HL-60 (cell line): Measurements from ENCODE around the gene PARVA.

Experiments used
- DNase-seq, 2 experiments: peaks; one replicate each; pipeline ENCODE4 v3.0.0-alpha.2; 2010 to 2020; ENCODE audit warnings: low read depth in 1 of 2, low spot score in 1 of 2
- H3K27ac ChIP-seq: fragments of 250-450 bp; sonication (Bioruptor Pico); replicated peaks from 2 replicates; pipeline ENCODE4 v1.5.1; 2020; ENCODE audit warnings: mild to moderate bottlenecking, moderate library complexity
- H3K27me3 ChIP-seq: fragments of 250-450 bp; sonication (Bioruptor Pico); 2 replicates; pipeline ENCODE4 v1.5.1; 2021; ENCODE audit warnings: mild to moderate bottlenecking, moderate library complexity; ENCODE audit not compliant: insufficient read depth, poor library complexity, severe bottlenecking
- H3K4me3 ChIP-seq: replicated peaks from 2 replicates; pipeline ENCODE4 v1.5.1; 2011; ENCODE audit warnings: mild to moderate bottlenecking, control low read depth, low read length; ENCODE audit not compliant: insufficient read depth
- GABPA ChIP-seq: IDR thresholded peaks from 2 replicates; pipeline ENCODE4 v1.6.1; 2012; ENCODE audit warnings: low read depth
- POLR2AphosphoS5 ChIP-seq: IDR thresholded peaks from 2 replicates; pipeline ENCODE4 v1.6.1; 2012; ENCODE audit warnings: low read depth
- REST ChIP-seq: IDR thresholded peaks from 2 replicates; pipeline ENCODE4 v1.6.1; 2012; ENCODE audit warnings: low read depth; ENCODE audit not compliant: insufficient replicate concordance
- SPI1 ChIP-seq: IDR thresholded peaks from 2 replicates; pipeline ENCODE4 v1.6.1; 2012; ENCODE audit warnings: low read depth, mild to moderate bottlenecking, borderline replicate concordance
- TF ChIP-seq, protein P1 (sequence below): IDR thresholded peaks from one replicate; pipeline ENCODE4 v1.5.1; 2011; ENCODE audit warnings: low read length, control low read depth, inconsistent platforms; ENCODE audit not compliant: insufficient read depth

The PARVA gene

GRCh38 chr11:12389676-12390657 lies 12.6 kb downstream of the PARVA start:
- Histone ChIP-seq H3K27me3 (peaks cover 2% of the 10 kb centered on the region), H3K27ac (no peak overlapping the region)
- DNase-seq = no peak

GRCh38 chr11:12390687-12391110 lies 13.3 kb downstream of the PARVA start:
- no peak overlapping the region for H3K4me3 ChIP-seq
- TF ChIP-seq, protein P1, sequence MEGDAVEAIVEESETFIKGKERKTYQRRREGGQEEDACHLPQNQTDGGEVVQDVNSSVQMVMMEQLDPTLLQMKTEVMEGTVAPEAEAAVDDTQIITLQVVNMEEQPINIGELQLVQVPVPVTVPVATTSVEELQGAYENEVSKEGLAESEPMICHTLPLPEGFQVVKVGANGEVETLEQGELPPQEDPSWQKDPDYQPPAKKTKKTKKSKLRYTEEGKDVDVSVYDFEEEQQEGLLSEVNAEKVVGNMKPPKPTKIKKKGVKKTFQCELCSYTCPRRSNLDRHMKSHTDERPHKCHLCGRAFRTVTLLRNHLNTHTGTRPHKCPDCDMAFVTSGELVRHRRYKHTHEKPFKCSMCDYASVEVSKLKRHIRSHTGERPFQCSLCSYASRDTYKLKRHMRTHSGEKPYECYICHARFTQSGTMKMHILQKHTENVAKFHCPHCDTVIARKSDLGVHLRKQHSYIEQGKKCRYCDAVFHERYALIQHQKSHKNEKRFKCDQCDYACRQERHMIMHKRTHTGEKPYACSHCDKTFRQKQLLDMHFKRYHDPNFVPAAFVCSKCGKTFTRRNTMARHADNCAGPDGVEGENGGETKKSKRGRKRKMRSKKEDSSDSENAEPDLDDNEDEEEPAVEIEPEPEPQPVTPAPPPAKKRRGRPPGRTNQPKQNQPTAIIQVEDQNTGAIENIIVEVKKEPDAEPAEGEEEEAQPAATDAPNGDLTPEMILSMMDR = no peak
- TF ChIP-seq POLR2AphosphoS5 (no peak), SPI1 (no peak), REST (no peak), GABPA (no peak)
- H3K27me3 ChIP-seq = peaks cover 2% of the 10 kb centered on the region
- no peak overlapping the region for H3K27ac ChIP-seq
- no peak for DNase-seq

More at GRCh38 chr11:12389676-12390657, 12.6 kb downstream of the PARVA start:
- no peak overlapping the region for H3K4me3 ChIP-seq
- no peak for TF ChIP-seq REST
- TF ChIP-seq, protein P1 = no peak
- no peak for TF ChIP-seq SPI1
- TF ChIP-seq GABPA = no peak
- TF ChIP-seq POLR2AphosphoS5 = no peak

DNA sequence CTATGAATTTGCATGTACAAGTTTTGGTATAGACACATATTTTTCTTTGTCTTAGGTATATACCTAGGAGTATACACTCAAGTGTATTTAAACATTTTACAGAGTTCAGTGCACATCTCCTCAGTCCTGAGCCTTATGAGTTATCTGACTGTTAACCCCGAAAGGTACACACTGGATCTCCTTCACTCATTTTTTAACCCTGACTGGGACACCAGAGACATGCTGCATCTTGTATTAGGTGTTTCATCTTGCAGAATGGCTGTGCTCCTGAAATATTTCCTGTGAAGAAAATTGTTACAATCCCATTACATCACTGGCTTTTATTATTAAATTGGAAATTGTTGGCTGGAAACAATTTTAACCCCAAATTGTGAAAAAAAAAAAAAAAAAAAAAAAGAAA lies 15.3 kb downstream of the PARVA start:
- H3K27me3 ChIP-seq = peaks cover 2% of the 10 kb centered on the region
- H3K4me3 ChIP-seq = no peak overlapping the region
- H3K27ac ChIP-seq = no peak overlapping the region
- TF ChIP-seq, protein P1 = no peak
- TF ChIP-seq POLR2AphosphoS5 = no peak
- TF ChIP-seq REST = no peak
- TF ChIP-seq SPI1 = no peak
- TF ChIP-seq GABPA = no peak
- no peak for DNase-seq
